ENCODE results near the gene AP1G1. TPM values are rescaled to one million over a fixed set of nuclear protein-coding genes. Genes with fewer than 3 reads are reported as not detected.
"Not testable (repeated sequence)": the region's sequence is repeated elsewhere in the genome, so short reads cannot be mapped to it uniquely, and the experiment has no call there.

The AP1G1 gene
- total RNA-seq, 1 donor from 2014 or later: 121 TPM

DNA sequence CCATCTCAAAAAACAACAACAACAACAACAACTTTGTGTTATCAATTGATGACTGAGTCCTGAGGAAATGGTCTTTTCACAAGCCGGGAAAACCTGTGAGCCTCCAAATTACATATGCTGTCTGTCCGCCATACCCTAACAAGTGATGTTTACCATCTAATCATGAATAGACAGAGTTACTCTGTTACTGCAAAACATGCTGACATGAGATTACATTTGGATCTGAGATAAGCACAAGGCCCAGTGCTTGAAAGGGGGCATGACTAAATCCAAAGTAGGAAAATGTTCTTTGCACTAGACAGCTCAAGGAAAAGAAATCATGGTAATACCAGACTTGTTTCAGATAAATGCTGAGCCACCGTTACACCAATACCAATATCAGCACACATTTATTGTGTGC is 28.5 kb upstream of the AP1G1 start:
- Histone ChIP-seq H3K4me2 (ENCODE audit: low read length) (no peak overlapping the region), H3K9me3 (ENCODE audit: insufficient read depth, low read depth, low read length) (no peaks in the 10 kb centered on the region), H3K79me2 (ENCODE audit: insufficient read depth, low read length) (no peaks in the 10 kb centered on the region), H3K36me3 (ENCODE audit: insufficient read depth, low read length) (no peaks in the 10 kb centered on the region), H3K27me3 (ENCODE audit: insufficient read depth, low read length) (no peaks in the 10 kb centered on the region), H4K20me1 (ENCODE audit: insufficient read depth, low read length) (no peaks in the 10 kb centered on the region), H3K4me3 (ENCODE audit: insufficient read depth, low read depth, low read length) (no peak overlapping the region), H3K4me1 (ENCODE audit: insufficient read depth, low read length) (no peaks in the 10 kb centered on the region), H2AFZ (ENCODE audit: low read depth, low read length) (no peak overlapping the region), H3K27ac (ENCODE audit: low read depth, low read length) (no peak overlapping the region), H3K9ac (ENCODE audit: low read length) (no peak overlapping the region)
- H3K4me3 Mint-ChIP-seq (ENCODE audit: unreplicated experiment): no peak overlapping the region
- FAIRE-seq (no peak), DNase-seq (ENCODE audit: low read depth) (no peak)
- H3K27ac Mint-ChIP-seq (ENCODE audit: unreplicated experiment): no peak overlapping the region
- H3K9me3 Mint-ChIP-seq (ENCODE audit: unreplicated experiment): no peaks in the 10 kb centered on the region
- H3K4me1 Mint-ChIP-seq (ENCODE audit: low read depth, unreplicated experiment): no peaks in the 10 kb centered on the region
- H3K36me3 Mint-ChIP-seq (ENCODE audit: low read depth, unreplicated experiment): no peaks in the 10 kb centered on the region
- H3K27me3 Mint-ChIP-seq (ENCODE audit: low read depth, unreplicated experiment): no peaks in the 10 kb centered on the region
- TF ChIP-seq CTCF (IDR thresholded peaks at IDR 0.05; ENCODE audit: insufficient read depth, low read depth, low read length) (no peak), EZH2 (IDR thresholded peaks at IDR 0.05; ENCODE audit: insufficient read depth, low read length) (no peak)

DNA sequence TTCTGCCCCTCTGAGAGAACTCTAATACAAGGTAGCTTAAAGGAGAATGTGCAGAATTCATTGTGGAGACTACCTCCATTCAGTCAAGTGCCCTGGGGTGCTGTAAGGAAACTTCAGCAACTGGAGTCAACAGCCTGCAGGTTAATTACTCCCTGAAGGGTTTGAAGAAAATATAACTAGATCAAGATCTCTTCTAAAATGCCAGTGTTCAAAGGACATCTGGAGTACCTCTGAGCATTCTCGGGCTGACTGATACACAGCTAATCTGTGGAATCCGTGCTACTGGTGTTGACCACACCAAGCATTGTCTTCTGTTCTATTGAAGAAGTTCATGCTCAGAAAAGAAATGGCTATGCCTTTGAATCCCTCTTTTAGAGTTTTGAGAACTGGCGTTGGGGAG is 25.7 kb upstream of the AP1G1 start:
- H3K4me1 ChIP-seq (ENCODE audit: insufficient read depth, low read length): no peaks in the 10 kb centered on the region
- H3K4me1 Mint-ChIP-seq (ENCODE audit: low read depth, unreplicated experiment): no peaks in the 10 kb centered on the region
- no peaks in the 10 kb centered on the region for H3K9me3 ChIP-seq (ENCODE audit: insufficient read depth, low read depth, low read length)
- no peak overlapping the region for H3K9ac ChIP-seq (ENCODE audit: low read length)
- no peaks in the 10 kb centered on the region for H3K36me3 Mint-ChIP-seq (ENCODE audit: low read depth, unreplicated experiment)
- H4K20me1 ChIP-seq (ENCODE audit: insufficient read depth, low read length): no peaks in the 10 kb centered on the region
- DNase-seq (ENCODE audit: low read depth) (no peak), FAIRE-seq (no peak)
- no peak overlapping the region for H3K4me3 ChIP-seq (ENCODE audit: insufficient read depth, low read depth, low read length)
- H3K27me3 Mint-ChIP-seq (ENCODE audit: low read depth, unreplicated experiment): no peaks in the 10 kb centered on the region
- H3K27ac Mint-ChIP-seq (ENCODE audit: unreplicated experiment): no peak overlapping the region
- H2AFZ ChIP-seq (ENCODE audit: low read depth, low read length): no peak overlapping the region
- H3K36me3 ChIP-seq (ENCODE audit: insufficient read depth, low read length): no peaks in the 10 kb centered on the region
- H3K4me3 Mint-ChIP-seq (ENCODE audit: unreplicated experiment): no peak overlapping the region
- no peaks in the 10 kb centered on the region for H3K27me3 ChIP-seq (ENCODE audit: insufficient read depth, low read length)
- no peaks in the 10 kb centered on the region for H3K79me2 ChIP-seq (ENCODE audit: insufficient read depth, low read length)
- H3K27ac ChIP-seq (ENCODE audit: low read depth, low read length): no peak overlapping the region
- no peaks in the 10 kb centered on the region for H3K9me3 Mint-ChIP-seq (ENCODE audit: unreplicated experiment)
- no peak for TF ChIP-seq CTCF (IDR thresholded peaks at IDR 0.05; ENCODE audit: insufficient read depth, low read depth, low read length)
- no peak for TF ChIP-seq EZH2 (IDR thresholded peaks at IDR 0.05; ENCODE audit: insufficient read depth, low read length)
- H3K4me2 ChIP-seq (ENCODE audit: low read length): no peak overlapping the region

- not testable (repeated sequence) for H3K9me3 ChIP-seq (ENCODE audit: insufficient read depth, low read depth, low read length); H3K4me2 ChIP-seq (ENCODE audit: low read length); H3K4me1 ChIP-seq (ENCODE audit: insufficient read depth, low read length); H3K27me3 ChIP-seq (ENCODE audit: insufficient read depth, low read length); H4K20me1 ChIP-seq (ENCODE audit: insufficient read depth, low read length); H3K4me3 Mint-ChIP-seq (ENCODE audit: unreplicated experiment); H3K27ac Mint-ChIP-seq (ENCODE audit: unreplicated experiment); H3K36me3 Mint-ChIP-seq (ENCODE audit: low read depth, unreplicated experiment); H3K36me3 ChIP-seq (ENCODE audit: insufficient read depth, low read length); H3K27ac ChIP-seq (ENCODE audit: low read depth, low read length); H2AFZ ChIP-seq (ENCODE audit: low read depth, low read length); H3K9ac ChIP-seq (ENCODE audit: low read length); FAIRE-seq; H3K27me3 Mint-ChIP-seq (ENCODE audit: low read depth, unreplicated experiment); H3K79me2 ChIP-seq (ENCODE audit: insufficient read depth, low read length); H3K9me3 Mint-ChIP-seq (ENCODE audit: unreplicated experiment); H3K4me3 ChIP-seq (ENCODE audit: insufficient read depth, low read depth, low read length); DNase-seq (ENCODE audit: low read depth); H3K4me1 Mint-ChIP-seq (ENCODE audit: low read depth, unreplicated experiment)
Observed at GRCh38 chr16:71832112-71832511, 23.5 kb upstream of the AP1G1 start.

DNA sequence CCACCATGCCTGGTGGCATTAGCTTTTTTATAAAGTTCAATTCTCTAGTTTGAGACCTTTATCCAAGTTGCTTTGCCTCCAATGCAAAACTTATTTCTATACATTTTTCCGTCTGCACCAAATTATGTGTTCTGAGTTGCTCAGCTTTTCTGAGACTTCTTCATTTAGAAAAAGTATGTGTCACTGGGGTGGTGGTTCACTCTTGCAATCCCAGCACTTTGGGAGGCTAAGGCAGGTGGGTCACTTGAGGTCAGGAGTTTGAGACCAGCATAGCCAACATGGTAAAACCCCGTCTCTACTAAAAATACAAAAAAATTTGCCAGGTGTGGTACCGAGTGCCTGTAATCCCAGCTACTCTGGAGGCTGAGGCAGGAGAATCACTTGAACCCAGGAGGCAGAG is 23.1 kb upstream of the AP1G1 start:
- H3K4me2 ChIP-seq (ENCODE audit: low read length); H3K4me3 Mint-ChIP-seq (ENCODE audit: unreplicated experiment); H3K9ac ChIP-seq (ENCODE audit: low read length); H3K27ac ChIP-seq (ENCODE audit: low read depth, low read length); H3K36me3 Mint-ChIP-seq (ENCODE audit: low read depth, unreplicated experiment); H3K27me3 Mint-ChIP-seq (ENCODE audit: low read depth, unreplicated experiment); H3K9me3 Mint-ChIP-seq (ENCODE audit: unreplicated experiment); H3K36me3 ChIP-seq (ENCODE audit: insufficient read depth, low read length); H3K9me3 ChIP-seq (ENCODE audit: insufficient read depth, low read depth, low read length); H3K4me1 Mint-ChIP-seq (ENCODE audit: low read depth, unreplicated experiment); H3K4me3 ChIP-seq (ENCODE audit: insufficient read depth, low read depth, low read length); FAIRE-seq; H3K27ac Mint-ChIP-seq (ENCODE audit: unreplicated experiment); H3K4me1 ChIP-seq (ENCODE audit: insufficient read depth, low read length); H3K79me2 ChIP-seq (ENCODE audit: insufficient read depth, low read length); H2AFZ ChIP-seq (ENCODE audit: low read depth, low read length); H4K20me1 ChIP-seq (ENCODE audit: insufficient read depth, low read length); DNase-seq (ENCODE audit: low read depth); H3K27me3 ChIP-seq (ENCODE audit: insufficient read depth, low read length): not testable (repeated sequence)
